CD4-positive, alpha-beta memory T cell (primary cell): Measurements from ENCODE around the gene TBL1X. TPM values are rescaled to one million over a fixed set of nuclear protein-coding genes. Genes with fewer than 3 reads are reported as not detected.
A peak's percentile ranks its signal among the peaks of the same experiment; 100 is the strongest.

Experiments
- CTCF ChIA-PET: fragments of 350-600 bp; sonication (Branson Sonifier 250); formaldehyde crosslinking; loops from one replicate; lab custom pipeline; 2021; ENCODE audit warnings: inconsistent platforms; ENCODE audit not compliant: partially characterized antibody; lab: Charles Lee
- POLR2A ChIA-PET: fragments of 350-600 bp; sonication (Branson Sonifier 250); formaldehyde crosslinking; loops from one replicate; lab custom pipeline; 2021; ENCODE audit not compliant: partially characterized antibody; lab: Charles Lee
- DNase-seq, 5 donors: peaks; one replicate each; pipeline versions ENCODE4 v3.0.0 to v3.0.0-alpha.2; 2020 to 2022; ENCODE audit warnings: mixed read lengths in 1 of 5
- H3K27ac ChIP-seq: one replicate; pipeline ENCODE4 v1.7.0; 2013; ENCODE audit warnings: low read depth, low read length
- H3K27me3 ChIP-seq: 2 replicates; pipeline ENCODE4 v1.7.0; 2013; ENCODE audit warnings: mild to moderate bottlenecking, low read length, moderate library complexity; ENCODE audit not compliant: insufficient read depth
- H3K36me3 ChIP-seq: 2 replicates; pipeline ENCODE4 v1.7.0; 2013; ENCODE audit warnings: mild to moderate bottlenecking, low read length, moderate library complexity; ENCODE audit not compliant: insufficient read depth
- H3K4me1 ChIP-seq: 2 replicates; pipeline ENCODE4 v1.7.0; 2013; ENCODE audit warnings: mild to moderate bottlenecking, low read length, moderate library complexity; ENCODE audit not compliant: insufficient read depth
- H3K4me3 ChIP-seq, 2 donors: one replicate each; pipeline ENCODE4 v1.7.0; 2013; ENCODE audit warnings: low read length in 2 of 2, mild to moderate bottlenecking in 1 of 2
- H3K9me3 ChIP-seq, 2 donors: one replicate each; pipeline ENCODE4 v1.7.0; 2013; ENCODE audit warnings: low read length in 2 of 2, control low read depth in 1 of 2; ENCODE audit not compliant: control insufficient read depth in 1 of 2
- H3K27ac Mint-ChIP-seq, 7 donors: one replicate each; pipeline ENCODE4 v1.8.0; 2020 to 2021; ENCODE audit warnings: mixed read lengths in 7 of 7, mild to moderate bottlenecking in 6 of 7, inconsistent platforms in 3 of 7, moderate library complexity in 3 of 7
- H3K27me3 Mint-ChIP-seq, 2 donors: one replicate each; pipeline ENCODE4 v1.8.0; 2020 to 2021; ENCODE audit warnings: mixed read lengths in 2 of 2
- H3K36me3 Mint-ChIP-seq, 2 donors: one replicate each; pipeline ENCODE4 v1.8.0; 2020 to 2021; ENCODE audit warnings: mixed read lengths in 2 of 2, inconsistent platforms in 1 of 2, mild to moderate bottlenecking in 1 of 2
- H3K4me1 Mint-ChIP-seq, 4 donors: one replicate each; pipeline ENCODE4 v1.8.0; 2020 to 2021; ENCODE audit warnings: mixed read lengths in 4 of 4, mild to moderate bottlenecking in 1 of 4
- H3K4me3 Mint-ChIP-seq, 8 donors: one replicate each; pipeline ENCODE4 v1.8.0; 2020 to 2021; ENCODE audit warnings: mixed read lengths in 8 of 8, mild to moderate bottlenecking in 7 of 8, moderate library complexity in 6 of 8, inconsistent platforms in 3 of 8
- H3K9me3 Mint-ChIP-seq, 8 donors: one replicate each; pipeline ENCODE4 v1.8.0; 2020 to 2021; ENCODE audit warnings: mixed read lengths in 8 of 8, mild to moderate bottlenecking in 5 of 8, inconsistent platforms in 3 of 8, moderate library complexity in 1 of 8
- intact Hi-C: fragments of 100-400 bp; cut with micrococcal nuclease; formaldehyde crosslinking; loops from one replicate; pipeline ENCODE4 v1.15.1; 2023
- polyA plus RNA-seq, 2 donors: library from polyadenylated mRNA; unstranded; fragments of 300-500 nt; fragmentation: Illumina TruSeq; gene quantifications; one replicate each; pipeline ENCODE4 v1.2.3, GENCODE V29; 2021
- total RNA-seq, 2 experiments: library from RNA; stranded (reverse); gene quantifications; one replicate each; pipeline ENCODE4 v1.2.3, GENCODE V29; 2021

Gene TBL1X
- total and polyA plus RNA-seq, 4 experiments from 2014 or later = 6.1 to 50.5 (median 34.3) TPM

- Histone ChIP-seq H3K4me1 (peaks cover 6% of the 10 kb centered on the region), H3K27ac (no peak overlapping the region), H3K9me3 (no peaks in the 10 kb centered on the region), H3K36me3 (peaks cover 9% of the 10 kb centered on the region), H3K4me3 (no peak overlapping the region), H3K27me3 (no peaks in the 10 kb centered on the region)
- peaks cover 5 to 13% (median 11%) of the 10 kb centered on the region in 4 donors for H3K4me1 Mint-ChIP-seq
- H3K27me3 Mint-ChIP-seq = no peaks in the 10 kb centered on the region
- intact Hi-C loops = no loop called here
- H3K4me3 Mint-ChIP-seq = no peak overlapping the region
- H3K27ac Mint-ChIP-seq = peak overlapping the region in 2 of 7 donors; percentile 25 to 66
- peaks cover 0 to 6% (median under 1%) of the 10 kb centered on the region in 8 donors for H3K9me3 Mint-ChIP-seq
- ChIA-PET POLR2A (no interaction called here), CTCF (no interaction called here)
- peaks cover 23 to 31% of the 10 kb centered on the region in 2 donors for H3K36me3 Mint-ChIP-seq
- no peak for DNase-seq
These were observed 241.6 kb downstream of the TBL1X start for GRCh38 chrX:9706421-9706820.

GRCh38 chrX:9707306-9708033 is 242.6 kb downstream of the TBL1X start:
- Mint-ChIP-seq H3K27ac (peak overlapping the region in 2 of 7 donors; percentile 3 to 66), H3K27me3 (no peaks in the 10 kb centered on the region), H3K36me3 (peaks cover 19 to 31% of the 10 kb centered on the region in 2 donors), H3K9me3 (peaks cover 0 to 6% (median under 1%) of the 10 kb centered on the region in 8 donors), H3K4me3 (no peak overlapping the region), H3K4me1 (peaks cover 5 to 13% (median 11%) of the 10 kb centered on the region in 4 donors)
- Histone ChIP-seq H3K27ac (no peak overlapping the region), H3K4me3 (no peak overlapping the region), H3K27me3 (no peaks in the 10 kb centered on the region), H3K4me1 (peaks cover 6% of the 10 kb centered on the region), H3K36me3 (peaks cover 16% of the 10 kb centered on the region), H3K9me3 (no peaks in the 10 kb centered on the region)
- intact Hi-C loops = loop anchor here (2.0 kb wide), 2 partner anchors 365 to 395 kb away; no protein-coding TSS in a partner anchor
- ChIA-PET POLR2A (no interaction called here), CTCF (interaction anchor here (0.6 to 1.4 kb wide), 3 partner anchors 395 to 891 kb away, joined by 3 to 5 read pairs (median 4); no protein-coding TSS in a partner anchor)
- DNase-seq = no peak

GRCh38 chrX:9708086-9708485 is 243.2 kb downstream of the TBL1X start:
- Mint-ChIP-seq H3K27ac (no peak overlapping the region), H3K36me3 (peaks cover 19 to 31% of the 10 kb centered on the region in 2 donors), H3K9me3 (peaks cover 0 to 6% (median under 1%) of the 10 kb centered on the region in 8 donors), H3K27me3 (no peaks in the 10 kb centered on the region), H3K4me1 (peaks cover 5 to 13% (median 11%) of the 10 kb centered on the region in 4 donors), H3K4me3 (peak overlapping the region in 1 of 8 donors; percentile 26)
- CTCF ChIA-PET = interaction anchor here (1.4 kb wide), 1 partner anchor 395 kb away, joined by 4 read pairs; no protein-coding TSS in a partner anchor
- DNase-seq = no peak
- Histone ChIP-seq H3K27ac (no peak overlapping the region), H3K9me3 (no peaks in the 10 kb centered on the region), H3K4me1 (peaks cover 6% of the 10 kb centered on the region), H3K27me3 (no peaks in the 10 kb centered on the region), H3K36me3 (peaks cover 16% of the 10 kb centered on the region), H3K4me3 (no peak overlapping the region)
- POLR2A ChIA-PET = no interaction called here
- intact Hi-C loops = loop anchor here (2.0 kb wide), 2 partner anchors 365 to 395 kb away; no protein-coding TSS in a partner anchor

GRCh38 chrX:9708923-9709553 is 244.2 kb downstream of the TBL1X start:
- peak overlapping the region in 3 of 8 donors; percentile 7 to 57 (median 35) for H3K4me3 Mint-ChIP-seq
- DNase-seq = peak; percentile 71 to 80 (median 79)
- Histone ChIP-seq H3K36me3 (peaks cover 16% of the 10 kb centered on the region), H3K4me1 (peaks cover 6% of the 10 kb centered on the region), H3K27ac (no peak overlapping the region), H3K4me3 (no peak overlapping the region), H3K27me3 (no peaks in the 10 kb centered on the region), H3K9me3 (no peaks in the 10 kb centered on the region)
- intact Hi-C loops = loop anchor here (1.0 to 2.0 kb wide), 6 partner anchors 246 to 966 kb away; no protein-coding TSS in a partner anchor
- H3K4me1 Mint-ChIP-seq = peaks cover 5 to 13% (median 11%) of the 10 kb centered on the region in 4 donors
- ChIA-PET POLR2A (no interaction called here), CTCF (interaction anchor here (0.6 to 1.2 kb wide), 4 partner anchors 736 to 962 kb away, joined by 3 to 5 read pairs (median 3); no protein-coding TSS in a partner anchor)
- H3K36me3 Mint-ChIP-seq = peaks cover 19 to 32% of the 10 kb centered on the region in 2 donors
- H3K9me3 Mint-ChIP-seq = peaks cover 0 to 4% (median under 1%) of the 10 kb centered on the region in 8 donors
- H3K27me3 Mint-ChIP-seq = no peaks in the 10 kb centered on the region
- H3K27ac Mint-ChIP-seq = peak overlapping the region in 4 of 7 donors; percentile 14 to 92 (median 42)

- Histone ChIP-seq H3K36me3 (peaks cover 16% of the 10 kb centered on the region), H3K9me3 (no peaks in the 10 kb centered on the region), H3K27ac (no peak overlapping the region), H3K27me3 (no peaks in the 10 kb centered on the region), H3K4me1 (peaks cover 6% of the 10 kb centered on the region), H3K4me3 (no peak overlapping the region)
- H3K27me3 Mint-ChIP-seq = no peaks in the 10 kb centered on the region
- no peak for DNase-seq
- peaks cover 16 to 32% of the 10 kb centered on the region in 2 donors for H3K36me3 Mint-ChIP-seq
- no peak overlapping the region for H3K4me3 Mint-ChIP-seq
- CTCF ChIA-PET = interaction anchor here (1.0 to 1.2 kb wide), 2 partner anchors 737 to 963 kb away, joined by 3 read pairs; no protein-coding TSS in a partner anchor
- peaks cover 0 to 1% (median 0%) of the 10 kb centered on the region in 8 donors for H3K9me3 Mint-ChIP-seq
- POLR2A ChIA-PET = no interaction called here
- no peak overlapping the region for H3K27ac Mint-ChIP-seq
- peaks cover 5 to 13% (median 11%) of the 10 kb centered on the region in 4 donors for H3K4me1 Mint-ChIP-seq
- intact Hi-C loops = no loop called here
These were observed 245.5 kb downstream of the TBL1X start for GRCh38 chrX:9710332-9710731.

- Histone ChIP-seq H3K9me3 (peaks cover 0 to 4% of the 10 kb centered on the region in 2 donors), H3K36me3 (no peaks in the 10 kb centered on the region), H3K27me3 (no peaks in the 10 kb centered on the region), H3K4me1 (no peaks in the 10 kb centered on the region), H3K27ac (no peak overlapping the region), H3K4me3 (no peak overlapping the region)
- CTCF ChIA-PET = no interaction called here
- Mint-ChIP-seq H3K27me3 (no peaks in the 10 kb centered on the region), H3K4me1 (no peaks in the 10 kb centered on the region), H3K36me3 (peaks cover 42 to 77% of the 10 kb centered on the region in 2 donors), H3K27ac (no peak overlapping the region), H3K4me3 (no peak overlapping the region), H3K9me3 (peaks cover 0 to 24% (median 13%) of the 10 kb centered on the region in 8 donors)
- intact Hi-C loops = no loop called here
- POLR2A ChIA-PET = no interaction called here
- no peak for DNase-seq
These were observed 252.5 kb downstream of the TBL1X start for GRCh38 chrX:9717376-9717775.

GRCh38 chrX:9724711-9725110 is 259.9 kb downstream of the TBL1X start:
- Mint-ChIP-seq H3K9me3 (peaks cover 0 to 76% (median 48%) of the 10 kb centered on the region in 8 donors), H3K27ac (no peak overlapping the region), H3K4me1 (no peaks in the 10 kb centered on the region), H3K4me3 (no peak overlapping the region), H3K27me3 (no peaks in the 10 kb centered on the region), H3K36me3 (peaks cover 23 to 27% of the 10 kb centered on the region in 2 donors)
- H3K27ac ChIP-seq = no peak overlapping the region
- no peaks in the 10 kb centered on the region for H3K27me3 ChIP-seq
- H3K9me3 ChIP-seq = peaks cover 0 to 6% of the 10 kb centered on the region in 2 donors
- CTCF ChIA-PET = no interaction called here
- no peak overlapping the region for H3K4me3 ChIP-seq
- intact Hi-C loops = no loop called here
- H3K4me1 ChIP-seq = no peaks in the 10 kb centered on the region
- POLR2A ChIA-PET = no interaction called here
- no peak for DNase-seq
- no peaks in the 10 kb centered on the region for H3K36me3 ChIP-seq
